ENCODE data around the gene SEPTIN5. TPM values are rescaled to one million over a fixed set of nuclear protein-coding genes. Genes with fewer than 3 reads are reported as not detected.
"Not testable (repeated sequence)": the region's sequence is repeated elsewhere in the genome, so short reads cannot be mapped to it uniquely, and the experiment has no call there.

The SEPTIN5 gene
- total RNA-seq, 1 donor from 2014 or later: 11.5 TPM

DNA sequence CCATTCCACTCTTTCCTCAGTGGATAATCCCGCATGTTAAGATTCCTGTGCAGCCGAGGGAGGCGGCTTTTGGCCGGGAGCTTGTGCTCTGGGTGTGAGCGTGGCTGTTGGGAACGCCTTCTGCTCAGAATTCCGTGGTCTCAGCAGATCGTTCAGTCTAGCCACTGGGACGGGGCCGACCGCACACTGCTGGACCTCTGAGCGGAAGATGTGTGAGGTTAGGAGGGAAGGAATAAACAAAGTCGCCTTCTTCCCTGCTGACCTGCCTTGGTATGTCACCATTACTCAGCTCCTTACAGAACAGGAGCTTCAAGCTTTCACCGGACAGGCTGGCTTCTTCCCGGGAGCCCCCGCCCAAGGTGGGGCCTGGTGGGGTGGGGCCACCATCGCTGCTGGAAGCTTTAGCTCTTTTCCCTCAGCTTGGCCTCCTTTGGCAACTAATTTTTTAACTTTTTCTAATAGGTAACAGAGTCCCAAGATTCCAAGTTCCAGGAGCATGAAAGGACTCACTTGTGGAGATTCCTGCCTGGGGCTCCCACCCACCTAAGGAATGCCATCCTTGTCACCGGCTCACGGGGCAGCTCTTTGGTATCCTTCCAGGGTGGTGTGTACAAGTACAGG lies 22.5 kb upstream of the SEPTIN5 start:
- H3K9me3 ChIP-seq: no peaks in the 10 kb centered on the region

DNA sequence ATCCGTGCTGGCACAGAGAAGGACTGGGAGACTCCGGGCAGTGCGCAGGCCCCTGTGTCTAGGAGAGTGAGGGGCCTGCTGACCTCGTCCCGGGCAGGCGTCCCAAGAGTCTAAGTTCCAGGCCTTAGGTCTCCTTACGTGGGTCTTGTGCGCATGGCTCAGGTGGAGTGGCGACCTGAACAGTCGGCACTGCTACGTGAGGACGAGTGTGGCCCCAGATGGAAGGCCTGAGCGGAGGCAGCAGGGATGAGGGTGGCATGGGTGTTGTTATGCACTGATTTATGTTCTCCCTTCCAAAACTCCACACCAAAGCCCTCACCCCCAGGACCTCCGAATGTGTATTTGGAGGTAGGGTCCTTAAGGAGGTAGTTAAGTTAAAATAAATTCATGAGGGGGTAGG lies 20.7 kb upstream of the SEPTIN5 start:
- no peaks in the 10 kb centered on the region for H3K36me3 ChIP-seq
- intact Hi-C loops (cut with DNase I): no loop called here
- H3K4me1 ChIP-seq: no peaks in the 10 kb centered on the region
- no peak overlapping the region for H3K27ac ChIP-seq
- H3K9me3 ChIP-seq: no peaks in the 10 kb centered on the region
- no peak for ATAC-seq
- no peak overlapping the region for H3K4me3 ChIP-seq
- peak; percentile 48 for DNase-seq
- H3K27me3 ChIP-seq: peaks cover 6% of the 10 kb centered on the region
- TF ChIP-seq, protein P1, sequence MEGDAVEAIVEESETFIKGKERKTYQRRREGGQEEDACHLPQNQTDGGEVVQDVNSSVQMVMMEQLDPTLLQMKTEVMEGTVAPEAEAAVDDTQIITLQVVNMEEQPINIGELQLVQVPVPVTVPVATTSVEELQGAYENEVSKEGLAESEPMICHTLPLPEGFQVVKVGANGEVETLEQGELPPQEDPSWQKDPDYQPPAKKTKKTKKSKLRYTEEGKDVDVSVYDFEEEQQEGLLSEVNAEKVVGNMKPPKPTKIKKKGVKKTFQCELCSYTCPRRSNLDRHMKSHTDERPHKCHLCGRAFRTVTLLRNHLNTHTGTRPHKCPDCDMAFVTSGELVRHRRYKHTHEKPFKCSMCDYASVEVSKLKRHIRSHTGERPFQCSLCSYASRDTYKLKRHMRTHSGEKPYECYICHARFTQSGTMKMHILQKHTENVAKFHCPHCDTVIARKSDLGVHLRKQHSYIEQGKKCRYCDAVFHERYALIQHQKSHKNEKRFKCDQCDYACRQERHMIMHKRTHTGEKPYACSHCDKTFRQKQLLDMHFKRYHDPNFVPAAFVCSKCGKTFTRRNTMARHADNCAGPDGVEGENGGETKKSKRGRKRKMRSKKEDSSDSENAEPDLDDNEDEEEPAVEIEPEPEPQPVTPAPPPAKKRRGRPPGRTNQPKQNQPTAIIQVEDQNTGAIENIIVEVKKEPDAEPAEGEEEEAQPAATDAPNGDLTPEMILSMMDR (IDR thresholded peaks at IDR 0.05): no peak

More for the DNA sequence above, 22.5 kb upstream of the SEPTIN5 start:
- H3K27me3 ChIP-seq: peaks cover 14% of the 10 kb centered on the region
- H3K27ac ChIP-seq: no peak overlapping the region
- intact Hi-C loops (cut with DNase I): no loop called here
- DNase-seq (peak; percentile 63), ATAC-seq (peak; percentile 54)
- no peaks in the 10 kb centered on the region for H3K36me3 ChIP-seq
- TF ChIP-seq, protein P1 (IDR thresholded peaks at IDR 0.05): no peak
- H3K4me1 ChIP-seq: no peaks in the 10 kb centered on the region
- H3K4me3 ChIP-seq: no peak overlapping the region

DNA sequence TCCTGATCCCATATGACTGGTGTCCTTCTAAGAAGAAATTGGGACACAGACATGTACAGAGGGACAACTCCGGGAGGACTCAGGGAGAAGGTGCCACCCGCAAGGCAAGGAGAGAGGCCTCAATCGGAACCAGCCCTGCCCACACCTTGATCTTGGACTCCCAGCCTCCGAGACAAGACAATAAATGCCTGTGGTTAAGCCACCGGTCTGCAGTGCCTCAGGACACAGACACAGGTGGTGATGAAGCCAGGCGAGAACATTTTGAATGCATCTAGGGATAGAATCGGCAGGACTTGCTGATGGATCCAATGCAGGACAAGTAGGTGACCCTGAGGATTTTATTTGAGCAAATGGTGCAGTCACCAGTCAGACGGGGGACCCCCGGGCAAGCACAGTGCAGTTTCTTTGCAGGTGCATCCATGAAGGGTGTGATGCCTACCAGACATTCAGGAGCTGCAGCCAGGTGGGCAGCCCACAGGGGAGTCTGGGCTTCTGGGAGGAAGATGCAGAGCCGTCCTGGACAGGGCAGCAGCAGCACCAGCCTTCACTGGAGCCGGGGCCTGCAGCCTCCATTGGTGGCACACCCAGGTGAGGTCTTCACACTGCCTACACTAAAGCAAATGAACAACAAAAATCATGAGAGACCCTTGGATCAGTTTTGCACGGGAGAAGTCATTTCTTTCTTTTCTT lies 20.2 kb upstream of the SEPTIN5 start:
- no peaks in the 10 kb centered on the region for H3K4me1 ChIP-seq
- TF ChIP-seq, protein P1 (IDR thresholded peaks at IDR 0.05): no peak
- peaks cover 6% of the 10 kb centered on the region for H3K27me3 ChIP-seq
- peak; percentile 30 for DNase-seq
- no peaks in the 10 kb centered on the region for H3K9me3 ChIP-seq
- no peaks in the 10 kb centered on the region for H3K36me3 ChIP-seq
- no peak overlapping the region for H3K4me3 ChIP-seq
- no peak for ATAC-seq
- H3K27ac ChIP-seq: no peak overlapping the region
- intact Hi-C loops (cut with DNase I): no loop called here

DNA sequence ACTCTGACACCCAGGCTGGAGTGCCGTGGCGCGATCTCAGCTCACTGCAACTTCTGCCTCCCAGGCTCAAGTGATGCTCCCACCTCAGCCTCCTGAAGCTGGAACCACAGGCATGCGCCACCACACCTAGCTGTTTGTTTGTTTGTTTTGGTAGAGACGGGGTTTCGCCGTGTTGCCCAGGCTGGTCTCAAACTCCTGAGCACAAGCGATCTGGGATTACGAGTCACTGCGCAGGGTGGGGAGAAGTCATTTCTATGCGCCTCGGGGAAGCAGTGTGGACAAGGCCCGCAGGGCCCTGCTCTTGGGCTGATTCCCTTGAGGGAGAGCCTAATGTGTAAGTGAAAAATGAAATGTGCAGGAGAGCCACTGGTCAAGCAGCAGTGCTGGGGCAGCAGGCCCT lies 19.6 kb upstream of the SEPTIN5 start:
- Histone ChIP-seq H3K27ac (no peak overlapping the region), H3K4me3 (no peak overlapping the region), H3K4me1 (no peaks in the 10 kb centered on the region), H3K36me3 (no peaks in the 10 kb centered on the region), H3K27me3 (peaks cover 6% of the 10 kb centered on the region), H3K9me3 (no peaks in the 10 kb centered on the region)
- TF ChIP-seq, protein P1 (IDR thresholded peaks at IDR 0.05): no peak
- intact Hi-C loops (cut with DNase I): no loop called here
- no peak for ATAC-seq
- peak; percentile 55 for DNase-seq

DNA sequence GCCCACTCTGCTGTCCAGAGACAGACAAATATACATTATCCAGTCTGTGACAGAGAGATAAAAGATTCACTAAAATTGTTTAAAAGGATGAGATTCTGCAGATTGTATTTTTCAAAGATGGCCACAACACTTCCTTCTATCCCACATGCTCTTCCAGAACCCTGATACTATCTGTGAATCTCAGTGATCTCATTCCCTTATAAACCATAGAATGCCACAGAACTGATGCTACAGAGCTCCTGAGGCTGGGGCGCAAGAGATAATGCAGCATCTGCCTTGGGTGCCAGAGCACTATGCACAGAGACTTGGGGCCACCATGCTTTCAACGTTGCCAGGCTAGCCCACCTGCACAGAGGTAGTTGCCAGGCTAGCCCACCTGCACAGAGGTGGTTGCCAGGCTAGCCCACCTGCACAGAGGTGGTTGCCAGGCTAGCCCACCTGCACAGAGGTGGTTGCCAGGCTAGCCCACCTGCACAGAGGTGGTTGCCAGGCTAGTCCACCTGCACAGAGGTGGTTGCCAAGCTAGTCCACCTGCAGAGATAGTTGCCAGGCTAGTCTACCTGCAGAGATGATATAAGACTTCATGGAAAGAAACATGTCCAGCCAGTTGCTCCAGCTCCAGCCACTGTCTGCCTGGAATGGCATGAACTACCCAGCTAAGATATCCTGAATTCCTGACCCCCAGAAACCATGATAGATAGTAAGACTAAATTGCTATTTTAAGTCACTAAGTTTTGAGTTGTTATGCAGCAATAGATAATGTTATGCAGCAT lies 17.6 kb upstream of the SEPTIN5 start:
- H3K27ac ChIP-seq: no peak overlapping the region
- DNase-seq: peak; percentile 7
- H3K9me3 ChIP-seq: no peaks in the 10 kb centered on the region
- no peaks in the 10 kb centered on the region for H3K27me3 ChIP-seq
- H3K36me3 ChIP-seq: no peaks in the 10 kb centered on the region
- intact Hi-C loops (cut with DNase I): no loop called here
- H3K4me1 ChIP-seq: no peaks in the 10 kb centered on the region
- no peak for ATAC-seq
- TF ChIP-seq, protein P1 (IDR thresholded peaks at IDR 0.05): no peak
- no peak overlapping the region for H3K4me3 ChIP-seq

DNA sequence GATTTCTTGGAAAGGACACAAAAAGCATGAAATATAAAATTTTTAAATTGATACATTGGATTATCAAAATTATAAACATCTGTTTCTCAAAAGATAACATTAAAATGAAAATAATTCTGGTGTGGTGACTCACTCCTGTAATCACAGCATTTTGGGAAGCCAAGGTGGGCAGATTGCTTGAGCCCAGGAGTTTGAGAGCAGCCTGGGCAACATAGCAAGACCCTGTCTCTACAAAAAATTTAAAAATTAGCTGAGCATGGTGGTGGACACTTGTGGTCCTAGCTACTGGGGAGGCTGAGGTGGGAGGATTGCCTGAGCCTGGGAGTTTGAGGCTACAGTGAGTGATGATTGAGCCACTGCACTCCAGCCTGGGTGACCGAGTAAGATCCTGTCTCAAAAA lies 16.4 kb upstream of the SEPTIN5 start:
- H3K9me3 ChIP-seq; ATAC-seq; H3K36me3 ChIP-seq; intact Hi-C loops (cut with DNase I); H3K27ac ChIP-seq; H3K4me3 ChIP-seq; H3K27me3 ChIP-seq; H3K4me1 ChIP-seq: not testable (repeated sequence)
- peak; percentile 1 for DNase-seq
